GM23338 (cell line): ENCODE data around the gene GRM8. TPM values are rescaled to one million over a fixed set of nuclear protein-coding genes. Genes with fewer than 3 reads are reported as not detected.

Source experiments
- ATAC-seq: fragments of 200-7000 bp; cut with Tn5 transposase; 3 replicates; pipeline ENCODE4 v1.9.1; 2020
- DNase-seq: peaks from one replicate; pipeline ENCODE4 v3.0.0-alpha.2; 2015; ENCODE audit warnings: low spot score
- H2AFZ ChIP-seq: fragments of 200-600 bp; sonication (generic); 2 replicates; pipeline ENCODE4 v1.8.0; 2016; ENCODE audit warnings: antibody characterized with exemption, mild to moderate bottlenecking, moderate library complexity
- H3F3A ChIP-seq: fragments of 200-600 bp; sonication (generic); replicated peaks from 2 replicates; pipeline ENCODE4 v1.8.0; 2017; ENCODE audit warnings: antibody characterized with exemption, mixed run types, low read depth
- H3K27ac ChIP-seq: fragments of 200-600 bp; sonication (generic); 2 replicates; pipeline ENCODE4 v1.6.1; 2016; ENCODE audit warnings: low read depth
- H3K27me3 ChIP-seq: fragments of 200-600 bp; sonication (generic); 2 replicates; pipeline ENCODE4 v1.8.0; 2016; ENCODE audit warnings: mild to moderate bottlenecking, mixed run types, moderate library complexity; ENCODE audit not compliant: insufficient read depth
- H3K36me3 ChIP-seq: fragments of 200-600 bp; sonication (generic); 2 replicates; pipeline ENCODE4 v1.8.0; 2016; ENCODE audit warnings: mild to moderate bottlenecking; ENCODE audit not compliant: insufficient read depth
- H3K4me1 ChIP-seq: fragments of 200-600 bp; sonication (generic); 2 replicates; pipeline ENCODE4 v1.8.0; 2016; ENCODE audit warnings: mild to moderate bottlenecking, moderate library complexity; ENCODE audit not compliant: insufficient read depth
- H3K4me2 ChIP-seq: fragments of 200-600 bp; sonication (generic); 2 replicates; pipeline ENCODE4 v1.7.1; 2017; ENCODE audit warnings: mixed run types
- H3K4me3 ChIP-seq: fragments of 200-600 bp; sonication (generic); 2 replicates; pipeline ENCODE4 v1.6.1; 2016; ENCODE audit warnings: mixed run types
- H3K79me2 ChIP-seq: fragments of 200-600 bp; sonication (generic); replicated peaks from 2 replicates; pipeline ENCODE4 v1.8.0; 2017; ENCODE audit warnings: mild to moderate bottlenecking; ENCODE audit not compliant: insufficient read depth
- H3K9me2 ChIP-seq: fragments of 200-600 bp; sonication (generic); 2 replicates; pipeline ENCODE4 v1.8.0; 2017; ENCODE audit not compliant: insufficient read depth
- H4K20me1 ChIP-seq: fragments of 200-600 bp; sonication (generic); replicated peaks from 2 replicates; pipeline ENCODE4 v1.8.0; 2017; ENCODE audit warnings: mild to moderate bottlenecking; ENCODE audit not compliant: insufficient read depth
- H3K27ac Mint-ChIP-seq: 2 replicates; pipeline ENCODE4 v1.8.0; 2020; ENCODE audit warnings: inconsistent platforms, mild to moderate bottlenecking, moderate library complexity, mixed read lengths
- H3K27me3 Mint-ChIP-seq: 3 replicates; pipeline ENCODE4 v1.8.0; 2022; ENCODE audit warnings: low read depth, mild to moderate bottlenecking, moderate library complexity, mixed read lengths, inconsistent platforms; ENCODE audit not compliant: insufficient read depth, poor library complexity
- H3K36me3 Mint-ChIP-seq: 3 replicates; pipeline ENCODE4 v1.8.0; 2021; ENCODE audit warnings: low read depth, mild to moderate bottlenecking, inconsistent platforms, moderate library complexity, mixed read lengths
- H3K4me1 Mint-ChIP-seq: 3 replicates; pipeline ENCODE4 v1.8.0; 2020; ENCODE audit warnings: mild to moderate bottlenecking, inconsistent platforms, mixed read lengths
- H3K4me3 Mint-ChIP-seq: 3 replicates; pipeline ENCODE4 v1.8.0; 2021; ENCODE audit warnings: moderate library complexity, mild to moderate bottlenecking, inconsistent platforms, mixed read lengths
- H3K9me3 Mint-ChIP-seq: 3 replicates; pipeline ENCODE4 v1.8.0; 2020; ENCODE audit warnings: moderate library complexity, mild to moderate bottlenecking, inconsistent platforms, mixed read lengths
- ETS1 ChIP-seq: IDR thresholded peaks from 2 replicates; pipeline ENCODE4 v1.6.1; 2016; ENCODE audit warnings: antibody characterized with exemption
- REST ChIP-seq: IDR thresholded peaks from one replicate; pipeline ENCODE4 v1.6.1; 2018; ENCODE audit warnings: antibody characterized with exemption; ENCODE audit not compliant: unreplicated experiment
- ZNF114 ChIP-seq: fragments of 250-450 bp; sonication (Bioruptor Pico); IDR thresholded peaks from 2 replicates; pipeline ENCODE4 v1.5.0; 2020; ENCODE audit warnings: mild to moderate bottlenecking, moderate library complexity
- ZNF462 ChIP-seq: fragments of 250-450 bp; sonication (Bioruptor Pico); IDR thresholded peaks from 2 replicates; pipeline ENCODE4 v1.5.0; 2020; ENCODE audit warnings: mild to moderate bottlenecking, moderate library complexity
- polyA plus RNA-seq: library from polyadenylated mRNA; unstranded; fragments of >200 nt; fragmentation: Nextera tagmentation; extraction: Ambion mirVana; gene quantifications from 2 replicates; pipeline ENCODE4 v1.2.1, GENCODE V29; 2016
- total RNA-seq: library from RNA; depleted of rRNA; stranded (reverse); fragments of >200 nt; shearing (Covaris generic); gene quantifications from 2 replicates; pipeline ENCODE4 v1.2.3, GENCODE V29; 2014

GRM8 gene
- total and polyA plus RNA-seq, 2 experiments from 2014 or later: 1.9 to 6.6 TPM

GRCh38 chr7:127207806-127208205 is 44.9 kb downstream of the GRM8 start (continued):
- no peak for TF ChIP-seq ZNF462 (CRISPR knock-in tag)

GRCh38 chr7:127207230-127207629 is 45.5 kb downstream of the GRM8 start:
- Mint-ChIP-seq H3K4me1 (no peaks in the 10 kb centered on the region), H3K4me3 (no peak overlapping the region), H3K9me3 (no peaks in the 10 kb centered on the region), H3K27ac (no peak overlapping the region), H3K36me3 (no peaks in the 10 kb centered on the region), H3K27me3 (peaks cover 2% of the 10 kb centered on the region)
- no peaks in the 10 kb centered on the region for H3K79me2 ChIP-seq
- ATAC-seq (no peak), DNase-seq (no peak)
- H3K4me3 ChIP-seq: no peak overlapping the region
- 0 out of 2 replicates have a peak, but pooled peaks cover 4% of the 10 kb centered on the region for H3K9me2 ChIP-seq
- no peak overlapping the region for H3K27ac ChIP-seq
- no peaks in the 10 kb centered on the region for H3F3A ChIP-seq
- no peak overlapping the region for H2AFZ ChIP-seq
- H4K20me1 ChIP-seq: no peaks in the 10 kb centered on the region
- no peaks in the 10 kb centered on the region for H3K4me1 ChIP-seq
- H3K27me3 ChIP-seq: no peaks in the 10 kb centered on the region
- H3K36me3 ChIP-seq: no peaks in the 10 kb centered on the region
- no peak overlapping the region for H3K4me2 ChIP-seq
- no peak for TF ChIP-seq REST
- no peak for TF ChIP-seq ETS1
- TF ChIP-seq ZNF462 (CRISPR knock-in tag): no peak
- no peak for TF ChIP-seq ZNF114 (CRISPR knock-in tag)
